Loucy (cell line): ENCODE data around the gene SUSD3.

Source experiments
- EZH2phosphoT487 ChIP-seq: fragments of 200-600 bp; IDR thresholded peaks from 2 replicates; pipeline ENCODE4 v1.6.1; 2018; ENCODE audit warnings: antibody characterized with exemption, mild to moderate bottlenecking, moderate library complexity, borderline replicate concordance
- TF ChIP-seq, protein P1 (sequence below): fragments of 200-600 bp; sonication (generic); conservative IDR thresholded peaks from 2 replicates; pipeline ENCODE4 v1.5.1; 2014; ENCODE audit warnings: mild to moderate bottlenecking, antibody characterized with exemption, low read length

DNA sequence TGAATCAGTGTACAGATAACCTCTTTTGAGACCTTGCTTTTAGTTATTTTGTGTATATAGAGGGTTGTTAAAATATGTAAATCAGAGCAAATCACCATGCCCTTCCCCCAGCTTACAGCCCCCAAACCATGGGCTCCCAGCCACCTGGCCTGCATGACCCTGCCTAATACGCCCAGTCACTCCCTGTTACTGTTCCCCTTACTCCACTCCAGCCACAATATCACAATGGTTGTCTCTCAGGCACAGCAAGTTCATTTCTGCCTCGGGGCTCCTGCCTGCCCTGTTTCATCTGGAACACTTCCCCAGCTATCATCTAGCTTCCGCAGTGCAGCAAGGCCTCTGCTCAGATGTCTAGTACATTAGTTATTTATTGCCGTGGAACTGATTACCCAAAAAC lies 32.6 kb downstream of the SUSD3 start:
- TF ChIP-seq, protein P1, sequence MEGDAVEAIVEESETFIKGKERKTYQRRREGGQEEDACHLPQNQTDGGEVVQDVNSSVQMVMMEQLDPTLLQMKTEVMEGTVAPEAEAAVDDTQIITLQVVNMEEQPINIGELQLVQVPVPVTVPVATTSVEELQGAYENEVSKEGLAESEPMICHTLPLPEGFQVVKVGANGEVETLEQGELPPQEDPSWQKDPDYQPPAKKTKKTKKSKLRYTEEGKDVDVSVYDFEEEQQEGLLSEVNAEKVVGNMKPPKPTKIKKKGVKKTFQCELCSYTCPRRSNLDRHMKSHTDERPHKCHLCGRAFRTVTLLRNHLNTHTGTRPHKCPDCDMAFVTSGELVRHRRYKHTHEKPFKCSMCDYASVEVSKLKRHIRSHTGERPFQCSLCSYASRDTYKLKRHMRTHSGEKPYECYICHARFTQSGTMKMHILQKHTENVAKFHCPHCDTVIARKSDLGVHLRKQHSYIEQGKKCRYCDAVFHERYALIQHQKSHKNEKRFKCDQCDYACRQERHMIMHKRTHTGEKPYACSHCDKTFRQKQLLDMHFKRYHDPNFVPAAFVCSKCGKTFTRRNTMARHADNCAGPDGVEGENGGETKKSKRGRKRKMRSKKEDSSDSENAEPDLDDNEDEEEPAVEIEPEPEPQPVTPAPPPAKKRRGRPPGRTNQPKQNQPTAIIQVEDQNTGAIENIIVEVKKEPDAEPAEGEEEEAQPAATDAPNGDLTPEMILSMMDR = no peak
- no peak for TF ChIP-seq EZH2phosphoT487
